ENCODE measurements around the gene WDR74. TPM values are rescaled to one million over a fixed set of nuclear protein-coding genes. Genes with fewer than 3 reads are reported as not detected.

The WDR74 gene
- total RNA-seq, 4 donors from 2014 or later, result 26.6 to 46.8 (median 39.3) TPM

- Histone ChIP-seq H3K27ac (peak overlapping the region; percentile 34 to 98 (median 96)), H3K36me3 (peaks cover 0 to 31% of the 10 kb centered on the region in 2 donors), H3K4me1 (peaks cover 0 to 43% (median 13%) of the 10 kb centered on the region in 3 donors), H3K9me3 (no peaks in the 10 kb centered on the region), H3K27me3 (no peaks in the 10 kb centered on the region), H3K4me3 (no peak overlapping the region)
- TF ChIP-seq EP300 (IDR thresholded peaks at IDR 0.05), result no peak
- TF ChIP-seq POLR2AphosphoS5 (IDR thresholded peaks at IDR 0.05), result no peak
- no peak for TF ChIP-seq POLR2A (IDR thresholded peaks at IDR 0.05)
- TF ChIP-seq CTCF (IDR thresholded peaks at IDR 0.05), result no peak
- peak; percentile 21 for ATAC-seq
- 57% methylated on average over 1 of the region's 5 CpGs; no CpG with 5 or more reads in 1 of the 2 donors for WGBS, 2 donors (ENCODE audit: low coverage in 1 of 2)
These were observed 32.7 kb downstream of the WDR74 start for GRCh38 chr11:62806611-62807121.

GRCh38 chr11:62805961-62806441 is 33.4 kb downstream of the WDR74 start:
- no peaks in the 10 kb centered on the region for H3K27me3 ChIP-seq
- peaks cover 0 to 38% of the 10 kb centered on the region in 2 donors for H3K36me3 ChIP-seq
- no peak for ATAC-seq
- 9 to 44% methylated on average over 3 to 9 of the region's 12 CpGs for WGBS, 2 donors (ENCODE audit: low coverage in 1 of 2)
- H3K4me3 ChIP-seq, result peak overlapping the region; percentile 77 to 99
- peaks cover 0 to 43% (median 13%) of the 10 kb centered on the region in 3 donors for H3K4me1 ChIP-seq
- peak overlapping the region; percentile 34 to 98 (median 96) for H3K27ac ChIP-seq
- no peaks in the 10 kb centered on the region for H3K9me3 ChIP-seq
- no peak for TF ChIP-seq CTCF (IDR thresholded peaks at IDR 0.05)
- no peak for TF ChIP-seq EP300 (IDR thresholded peaks at IDR 0.05)
- TF ChIP-seq POLR2AphosphoS5 (IDR thresholded peaks at IDR 0.05), result no peak
- no peak for TF ChIP-seq POLR2A (IDR thresholded peaks at IDR 0.05)

GRCh38 chr11:62805076-62805892 is 34.1 kb downstream of the WDR74 start, which contains the start of gene NXF1:
Gene NXF1, minus strand, starts transcription at chr11:62805440. Its CDS starts 84 bp downstream, at chr11:62805356.
- Histone ChIP-seq H3K27ac (peak within 1 kb of the TSS; percentile 85 to 98 (median 96)), H3K9me3 (no peaks in the 10 kb centered on the region), H3K4me3 (peak within 1 kb of the TSS; percentile 77 to 99), H3K4me1 (peaks cover 0 to 43% (median 13%) of the 10 kb centered on the region in 3 donors), H3K27me3 (no peaks in the 10 kb centered on the region), H3K36me3 (peaks cover 0 to 45% of the 10 kb centered on the region in 2 donors)
- peak in 3 of 4 experiments; percentile 34 to 48 (median 46) for TF ChIP-seq CTCF (IDR thresholded peaks at IDR 0.05)
- no peak for TF ChIP-seq EP300 (IDR thresholded peaks at IDR 0.05)
- TF ChIP-seq POLR2A (IDR thresholded peaks at IDR 0.05), result peak; percentile 100
- peak; percentile 100 for TF ChIP-seq POLR2AphosphoS5 (IDR thresholded peaks at IDR 0.05)
- ATAC-seq, result peak; percentile 94
- WGBS, 2 donors (ENCODE audit: low coverage in 1 of 2), result 0% methylated on average over 3 to 9 of the region's 77 CpGs

GRCh38 chr11:62804310-62805075 is 34.9 kb downstream of the WDR74 start:
- Histone ChIP-seq H3K27me3 (no peaks in the 10 kb centered on the region), H3K27ac (peak overlapping the region; percentile 85 to 98 (median 96)), H3K36me3 (peaks cover 0 to 53% of the 10 kb centered on the region in 2 donors), H3K4me3 (peak overlapping the region; percentile 77 to 99), H3K4me1 (peaks cover 0 to 43% (median 13%) of the 10 kb centered on the region in 3 donors), H3K9me3 (no peaks in the 10 kb centered on the region)
- 3 to 5% methylated on average over 9 to 10 of the region's 14 CpGs for WGBS, 2 donors (ENCODE audit: low coverage in 1 of 2)
- TF ChIP-seq POLR2A (IDR thresholded peaks at IDR 0.05), result no peak
- no peak for TF ChIP-seq POLR2AphosphoS5 (IDR thresholded peaks at IDR 0.05)
- TF ChIP-seq EP300 (IDR thresholded peaks at IDR 0.05), result no peak
- peak; percentile 4 for ATAC-seq

- H3K4me1 ChIP-seq, result peaks cover 0 to 34% (median 10%) of the 10 kb centered on the region in 3 donors
- H3K9me3 ChIP-seq, result no peaks in the 10 kb centered on the region
- no peaks in the 10 kb centered on the region for H3K27me3 ChIP-seq
- H3K4me3 ChIP-seq, result no peak overlapping the region
- H3K36me3 ChIP-seq, result peaks cover 0 to 77% of the 10 kb centered on the region in 2 donors
- no peak for TF ChIP-seq POLR2A (IDR thresholded peaks at IDR 0.05)
- no peak for TF ChIP-seq CTCF (IDR thresholded peaks at IDR 0.05)
- TF ChIP-seq POLR2AphosphoS5 (IDR thresholded peaks at IDR 0.05), result no peak
- no peak for TF ChIP-seq EP300 (IDR thresholded peaks at IDR 0.05)
- no peak for ATAC-seq
- WGBS, 2 donors (ENCODE audit: low coverage in 1 of 2), result 81 to 85% methylated on average over 3 to 4 of the region's 4 CpGs
- H3K27ac ChIP-seq, result no peak overlapping the region
These were observed 38.3 kb downstream of the WDR74 start for GRCh38 chr11:62801071-62801470.

Data from gastroesophageal sphincter (tissue), 4 donors.